Subcutaneous preadipocyte (primary cell): ENCODE data around the gene SEC14L3. TPM values are rescaled to one million over a fixed set of nuclear protein-coding genes. Genes with fewer than 3 reads are reported as not detected.

Experiments used
- small RNA-seq: library from RNA; depleted of rRNA; stranded (forward); fragments of <200 nt; gene quantifications from one replicate; pipeline ENCODE3, GENCODE V24; 2012
- total RNA-seq: library from RNA; depleted of rRNA; stranded (reverse); fragments of >200 nt; gene quantifications from 2 replicates; pipeline ENCODE4 v1.2.3, GENCODE V29; 2012

Gene SEC14L3
- total RNA-seq = not detected in 2 replicates

GRCh38 chr22:30471616-30472318 lies at the start of gene SEC14L3:
Gene SEC14L3 (minus strand): TSS chr22:30472017. CDS start chr22:30471958, 59 bp downstream.

GRCh38 chr22:30425616-30426387 lies 46.0 kb downstream of the SEC14L3 start, which contains the start of gene MTFP1:
Gene MTFP1 (plus strand): TSS chr22:30425768. CDS start chr22:30425880, 112 bp downstream.

Small RNA genes lying within 50 kb of the gene (small RNA-seq; reads per million reads assigned to genes)
- not detected for gene AC004832.3
- gene RNU6-564P = not detected

Other genes starting within 250 kb of the SEC14L3 start
- gene LIF, start 225.3 kb downstream of the SEC14L3 start, total RNA-seq = 1.5 and 3.1 TPM in 2 replicates
- not detected in 2 replicates for gene OSM, start 205.2 kb downstream of the SEC14L3 start, total RNA-seq
- gene CASTOR1, start 182.5 kb downstream of the SEC14L3 start, total RNA-seq = 2.3 and 2.9 TPM in 2 replicates
- gene TBC1D10A, start 145.1 kb downstream of the SEC14L3 start, total RNA-seq = 12.9 and 15.6 TPM in 2 replicates
- 19.5 and 41.4 TPM in 2 replicates for gene SF3A1, start 115.1 kb downstream of the SEC14L3 start, total RNA-seq
- gene CCDC157, start 115.0 kb downstream of the SEC14L3 start, total RNA-seq = 1.1 and 1.6 TPM in 2 replicates
- gene RNF215, start 84.6 kb downstream of the SEC14L3 start, total RNA-seq = 12.9 and 14.5 TPM in 2 replicates
- 17.4 and 25.0 TPM in 2 replicates for gene SEC14L2, start 75.0 kb downstream of the SEC14L3 start, total RNA-seq
- 6.6 and 10.9 TPM in 2 replicates for gene MTFP1, start 46.2 kb downstream of the SEC14L3 start, total RNA-seq
- 0.78 and 1.1 TPM in 2 replicates for gene SEC14L4, start 33.7 kb upstream of the SEC14L3 start, total RNA-seq
- under 0.01 TPM in 1 of 2 replicates, not detected in the other for gene SEC14L6, start 74.7 kb upstream of the SEC14L3 start, total RNA-seq
- not detected in 2 replicates for gene GAL3ST1, start 102.6 kb upstream of the SEC14L3 start, total RNA-seq
- 113 and 115 TPM in 2 replicates for gene PES1, start 119.9 kb upstream of the SEC14L3 start, total RNA-seq
- 7.7 and 11.3 TPM in 2 replicates for gene TCN2, start 135.2 kb upstream of the SEC14L3 start, total RNA-seq
- 25.0 and 103 TPM in 2 replicates for gene SLC35E4, start 163.8 kb upstream of the SEC14L3 start, total RNA-seq
- 10.3 and 21.1 TPM in 2 replicates for gene DUSP18, start 195.9 kb upstream of the SEC14L3 start, total RNA-seq
- gene OSBP2, start 222.9 kb upstream of the SEC14L3 start, total RNA-seq = 2.9 and 20.1 TPM in 2 replicates